ENCODE measurements around the gene MX1.

GRCh38 chr21:41425954-41426675 is at the start of gene MX1:
- no peak for TF ChIP-seq CTCF (IDR thresholded peaks at IDR 0.05; ENCODE audit: low read depth, low read length, poor library complexity, severe bottlenecking)
- TF ChIP-seq EZH2phosphoT487 (IDR thresholded peaks at IDR 0.05; ENCODE audit: borderline replicate concordance, low read length) = no peak

All from DOHH2 (cell line).